Keratinocyte (primary cell): ENCODE data around the gene MYH4. TPM values are rescaled to one million over a fixed set of nuclear protein-coding genes. Genes with fewer than 3 reads are reported as not detected.

ENCODE experiments used
- DNase-seq: peaks from one replicate; pipeline ENCODE4 v3.0.0-alpha.2; 2011; ENCODE audit warnings: low read depth, missing footprints, low spot score
- FAIRE-seq: peaks from 2 replicates; lab custom pipeline; 2011; peaks lifted over from hg19 to GRCh38; lab: Jason Lieb, UNC
- H2AFZ ChIP-seq: 2 replicates; pipeline ENCODE4 v1.6.0; 2012; ENCODE audit warnings: low read length, control low read depth, inconsistent platforms; ENCODE audit not compliant: control insufficient read depth
- H3K27ac ChIP-seq: 2 replicates; pipeline ENCODE4 v1.5.1; 2011; ENCODE audit warnings: low read length; ENCODE audit not compliant: control insufficient read depth, insufficient read depth
- H3K27me3 ChIP-seq: 3 replicates; pipeline ENCODE4 v1.6.0; 2011; ENCODE audit warnings: low read length; ENCODE audit not compliant: control insufficient read depth, insufficient read depth; ENCODE audit errors: extremely low read depth
- H3K36me3 ChIP-seq, 2 experiments: 2 replicates in 1 of 2; 3 replicates in 1 of 2; pipeline ENCODE4 v1.5.1; 2011; ENCODE audit warnings: low read length in 2 of 2, mild to moderate bottlenecking in 1 of 2; ENCODE audit not compliant: control insufficient read depth in 2 of 2, insufficient read depth in 2 of 2; ENCODE audit errors: extremely low read depth in 1 of 2
- H3K4me1 ChIP-seq: 3 replicates; pipeline ENCODE4 v1.5.1; 2011; ENCODE audit warnings: low read length; ENCODE audit not compliant: control insufficient read depth, insufficient read depth; ENCODE audit errors: extremely low read depth
- H3K4me2 ChIP-seq: 3 replicates; pipeline ENCODE4 v1.6.0; 2011; ENCODE audit warnings: low read depth, low read length; ENCODE audit not compliant: control insufficient read depth, insufficient read depth; ENCODE audit errors: extremely low read depth
- H3K4me3 ChIP-seq, 3 experiments: fragments of 200-600 bp in 1 of 3; sonication (generic) in 1 of 3; 2 replicates in 2 of 3; 3 replicates in 1 of 3; pipeline ENCODE4 v1.5.1; 2011 to 2016; ENCODE audit warnings: low read length in 3 of 3, mild to moderate bottlenecking in 3 of 3, control low read depth in 2 of 3, inconsistent platforms in 1 of 3, low read depth in 1 of 3, mixed read lengths in 1 of 3, mixed run types in 1 of 3, moderate library complexity in 1 of 3; ENCODE audit not compliant: control insufficient read depth in 2 of 3, insufficient read depth in 2 of 3; ENCODE audit errors: extremely low read depth in 1 of 3
- H3K79me2 ChIP-seq: 2 replicates; pipeline ENCODE4 v1.6.0; 2012; ENCODE audit warnings: low read length; ENCODE audit not compliant: control insufficient read depth, insufficient read depth
- H3K9ac ChIP-seq: 3 replicates; pipeline ENCODE4 v1.6.0; 2011; ENCODE audit warnings: low read length; ENCODE audit not compliant: control insufficient read depth, insufficient read depth; ENCODE audit errors: extremely low read depth
- H3K9me1 ChIP-seq: 3 replicates; pipeline ENCODE4 v1.6.0; 2011; ENCODE audit warnings: low read length; ENCODE audit not compliant: control insufficient read depth, insufficient read depth; ENCODE audit errors: extremely low read depth
- H3K9me3 ChIP-seq: 2 replicates; pipeline ENCODE4 v1.5.1; 2012; ENCODE audit warnings: low read depth, low read length; ENCODE audit not compliant: control insufficient read depth
- H4K20me1 ChIP-seq: 3 replicates; pipeline ENCODE4 v1.6.0; 2011; ENCODE audit warnings: low read length; ENCODE audit not compliant: control insufficient read depth, insufficient read depth; ENCODE audit errors: extremely low read depth
- CTCF ChIP-seq, 3 experiments: IDR thresholded peaks in 1 of 3; conservative IDR thresholded peaks in 1 of 3; optimal IDR thresholded peaks in 1 of 3; 2 replicates in 2 of 3; 3 replicates in 1 of 3; pipeline versions ENCODE3 to v1.5.1; 2011; ENCODE audit warnings: low read length in 3 of 3, mild to moderate bottlenecking in 3 of 3, moderate library complexity in 2 of 3, control low read depth in 1 of 3, inconsistent platforms in 1 of 3; ENCODE audit not compliant: insufficient read depth in 2 of 3; ENCODE audit errors: extremely low read depth in 1 of 3
- EZH2 ChIP-seq: IDR thresholded peaks from one replicate; pipeline ENCODE4 v1.6.1; 2012; ENCODE audit warnings: inconsistent platforms, mild to moderate bottlenecking, low read length, moderate library complexity
- dilution Hi-C: fragments of 300-500 bp; cut with MboI; formaldehyde crosslinking; loops from one replicate; pipeline ENCODE4 v1.7.0; 2020; ENCODE audit warnings: low sequenced_read_pairs; ENCODE audit not compliant: extremely low pct_ligation_motif_present
- polyA plus RNA-seq, 5 experiments: library from polyadenylated mRNA; depleted of rRNA in 3 of 5; stranded (reverse) in 3 of 5; stranded (forward) in 1 of 5; unstranded in 1 of 5; fragments of >200 nt; gene quantifications; 1 replicate in 1 of 5; 2 replicates in 3 of 5; 3 replicates in 1 of 5; pipeline versions ENCODE4 v1.2.1 to v1.2.3, GENCODE V29; 2011 to 2012; ENCODE audit warnings: missing spikeins in 2 of 5, low read depth in 1 of 5, low replicate concordance in 1 of 5

MYH4 gene
- polyA plus RNA-seq, 1 donor (not counting 4 experiments of a cell fraction or from before 2014, with no cell fraction given): not detected

- Histone ChIP-seq H3K4me1 (no peaks in the 10 kb centered on the region), H2AFZ (no peak overlapping the region), H3K79me2 (no peaks in the 10 kb centered on the region), H3K36me3 (no peaks in the 10 kb centered on the region), H3K4me3 (no peak overlapping the region), H3K4me2 (no peak overlapping the region), H4K20me1 (no peaks in the 10 kb centered on the region), H3K9me1 (no peaks in the 10 kb centered on the region), H3K9ac (no peak overlapping the region), H3K9me3 (no peaks in the 10 kb centered on the region), H3K27me3 (no peaks in the 10 kb centered on the region), H3K27ac (no peak overlapping the region)
- dilution Hi-C loops: no loop called here
- DNase-seq (no peak), FAIRE-seq (no peak)
- TF ChIP-seq EZH2: no peak
- TF ChIP-seq CTCF (optimal IDR thresholded peaks at IDR 0.05 in 1 of 3, IDR thresholded peaks at IDR 0.05 in 1 of 3, conservative IDR thresholded peaks at IDR 0.05 in 1 of 3; ENCODE audit: extremely low read depth in 1 of 3, insufficient read depth in 2 of 3, low read length in 3 of 3): no peak
Observed at GRCh38 chr17:10403589-10403988, 65.8 kb downstream of the MYH4 start.

GRCh38 chr17:10398352-10398751, 71.0 kb downstream of the MYH4 start:
- H3K4me3 ChIP-seq: no peak overlapping the region
- H3K27ac ChIP-seq: no peak overlapping the region
- dilution Hi-C loops: no loop called here
- TF ChIP-seq CTCF (optimal IDR thresholded peaks at IDR 0.05 in 1 of 3, IDR thresholded peaks at IDR 0.05 in 1 of 3, conservative IDR thresholded peaks at IDR 0.05 in 1 of 3; ENCODE audit: extremely low read depth in 1 of 3, insufficient read depth in 2 of 3, low read length in 3 of 3): no peak
- no peak for TF ChIP-seq EZH2
- no peaks in the 10 kb centered on the region for H3K79me2 ChIP-seq
- no peak overlapping the region for H2AFZ ChIP-seq
- no peaks in the 10 kb centered on the region for H3K36me3 ChIP-seq
- H3K9me3 ChIP-seq: no peaks in the 10 kb centered on the region
- H3K9ac ChIP-seq: no peak overlapping the region
- H3K4me1 ChIP-seq: no peaks in the 10 kb centered on the region
- no peak for DNase-seq
- no peak overlapping the region for H3K4me2 ChIP-seq
- H4K20me1 ChIP-seq: no peaks in the 10 kb centered on the region
- H3K9me1 ChIP-seq: no peaks in the 10 kb centered on the region
- H3K27me3 ChIP-seq: no peaks in the 10 kb centered on the region
- FAIRE-seq: no peak
